PFSK-1 (cell line): Measurements from ENCODE around the gene TACO1.

Experiments used
- POLR2AphosphoS5 ChIP-seq: IDR thresholded peaks from 2 replicates; pipeline ENCODE4 v1.6.1; 2012; ENCODE audit warnings: low read depth, mild to moderate bottlenecking, control low read depth, low read length, moderate library complexity
- SIN3A ChIP-seq: IDR thresholded peaks from 2 replicates; pipeline ENCODE4 v1.6.1; 2012; ENCODE audit warnings: mild to moderate bottlenecking, low read length, moderate library complexity, borderline replicate concordance; ENCODE audit not compliant: insufficient read depth
- TAF1 ChIP-seq: IDR thresholded peaks from 2 replicates; pipeline ENCODE4 v1.6.1; 2012; ENCODE audit warnings: low read length, control low read depth, borderline replicate concordance; ENCODE audit not compliant: insufficient read depth

DNA sequence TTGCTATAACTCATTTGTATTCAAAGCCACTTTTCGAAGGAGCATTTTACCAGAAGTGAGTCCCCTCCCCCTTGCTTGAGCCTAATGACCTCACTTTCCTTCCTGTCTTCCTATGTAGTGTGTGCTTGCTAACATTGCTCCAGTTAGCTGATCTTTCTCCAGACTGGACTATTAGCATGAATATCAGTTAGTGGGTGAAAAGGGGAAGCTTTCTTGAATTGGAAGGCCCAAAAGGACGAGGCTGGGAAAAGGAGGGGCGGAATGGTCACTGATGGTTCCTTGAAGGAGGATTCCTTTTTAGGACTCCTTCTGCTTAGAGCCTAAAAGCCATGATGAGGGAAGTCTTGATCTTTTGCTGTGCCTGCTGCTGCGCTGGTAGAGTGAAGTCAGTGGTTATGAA, 33.5 kb downstream of the TACO1 start:
- TF ChIP-seq SIN3A (no peak), POLR2AphosphoS5 (no peak), TAF1 (no peak)
